Measurements from ENCODE around the gene S100A2. TPM values are rescaled to one million over a fixed set of nuclear protein-coding genes. Genes with fewer than 3 reads are reported as not detected.
"Not testable (repeated sequence)": the region's sequence is repeated elsewhere in the genome, so short reads cannot be mapped to it uniquely, and the experiment has no call there.

Gene S100A2
- total RNA-seq, 1 donor from 2014 or later: 5.6 TPM

GRCh38 chr1:153578936-153579335 is 13.3 kb upstream of the S100A2 start:
- Histone ChIP-seq H3K27ac (no peak overlapping the region), H3K4me1 (no peaks in the 10 kb centered on the region), H3K36me3 (no peaks in the 10 kb centered on the region), H3K27me3 (no peaks in the 10 kb centered on the region), H3K4me3 (no peak overlapping the region), H3K9me3 (no peaks in the 10 kb centered on the region)
- TF ChIP-seq CTCF (IDR thresholded peaks at IDR 0.05): no peak
- DNase-seq: no peak
- intact Hi-C loops (cut with DNase I): loop anchor here (10.0 kb wide), 1 partner anchor 46 kb away; the partner anchor contains the start of genes S100A1 and S100A13
- ATAC-seq: no peak

DNA sequence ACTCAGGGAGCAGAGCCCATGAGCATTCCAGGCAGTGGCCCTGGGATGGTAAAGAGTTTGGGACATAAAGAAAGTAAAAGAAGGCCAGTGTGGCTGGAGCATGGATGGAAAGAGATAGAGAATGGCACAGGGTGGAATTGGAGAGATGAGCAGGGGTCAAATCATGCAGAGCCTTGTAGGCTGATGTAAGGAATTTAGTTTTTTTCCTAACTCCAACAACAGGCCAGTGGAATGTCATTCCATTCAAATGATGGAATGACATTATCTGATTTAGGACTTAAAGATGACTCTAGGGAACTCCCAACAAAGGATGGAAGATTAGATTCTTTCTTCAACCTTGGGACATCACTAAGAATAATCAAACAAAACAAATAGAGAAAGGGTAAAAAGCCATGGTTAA is 12.8 kb upstream of the S100A2 start:
- intact Hi-C loops (cut with DNase I): loop anchor here (10.0 kb wide), 1 partner anchor 46 kb away; the partner anchor contains the start of genes S100A1 and S100A13
- no peak for ATAC-seq

DNA sequence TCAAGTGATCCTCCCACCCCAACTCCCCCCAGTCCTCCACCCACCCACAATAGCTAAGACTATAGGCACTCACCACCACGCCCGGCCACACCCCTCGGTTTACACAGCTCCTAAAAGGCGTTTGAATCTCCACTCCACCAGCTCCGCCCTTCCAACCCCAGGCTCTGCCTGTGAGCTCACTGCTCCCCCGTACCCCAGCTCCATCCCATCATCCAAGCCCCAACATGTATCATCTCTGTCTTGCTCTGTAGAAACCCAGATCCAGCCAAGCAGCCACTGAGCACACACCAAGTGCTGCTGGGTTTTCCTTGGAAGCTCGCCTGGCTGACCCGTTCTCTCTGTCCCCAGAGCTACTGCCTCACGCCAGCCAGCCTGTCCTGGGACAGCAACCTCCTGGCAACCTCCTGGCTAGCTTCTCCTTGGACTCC is 12.0 kb upstream of the S100A2 start:
- Histone ChIP-seq H3K27ac (no peak overlapping the region), H3K27me3 (no peaks in the 10 kb centered on the region), H3K4me3 (no peak overlapping the region), H3K9me3 (no peaks in the 10 kb centered on the region), H3K36me3 (no peaks in the 10 kb centered on the region), H3K4me1 (peaks cover 3% of the 10 kb centered on the region)
- no peak for DNase-seq
- ATAC-seq: peak; percentile 45
- TF ChIP-seq CTCF (IDR thresholded peaks at IDR 0.05): no peak
- intact Hi-C loops (cut with DNase I): loop anchor here (10.0 kb wide), 1 partner anchor 47 kb away; the partner anchor contains the start of genes S100A1 and S100A13

More for the DNA sequence above, 12.8 kb upstream of the S100A2 start:
- no peak for TF ChIP-seq CTCF (IDR thresholded peaks at IDR 0.05)
- no peaks in the 10 kb centered on the region for H3K27me3 ChIP-seq
- no peak overlapping the region for H3K27ac ChIP-seq
- no peaks in the 10 kb centered on the region for H3K9me3 ChIP-seq
- H3K4me1 ChIP-seq: no peaks in the 10 kb centered on the region
- DNase-seq: no peak
- no peaks in the 10 kb centered on the region for H3K36me3 ChIP-seq
- no peak overlapping the region for H3K4me3 ChIP-seq

DNA sequence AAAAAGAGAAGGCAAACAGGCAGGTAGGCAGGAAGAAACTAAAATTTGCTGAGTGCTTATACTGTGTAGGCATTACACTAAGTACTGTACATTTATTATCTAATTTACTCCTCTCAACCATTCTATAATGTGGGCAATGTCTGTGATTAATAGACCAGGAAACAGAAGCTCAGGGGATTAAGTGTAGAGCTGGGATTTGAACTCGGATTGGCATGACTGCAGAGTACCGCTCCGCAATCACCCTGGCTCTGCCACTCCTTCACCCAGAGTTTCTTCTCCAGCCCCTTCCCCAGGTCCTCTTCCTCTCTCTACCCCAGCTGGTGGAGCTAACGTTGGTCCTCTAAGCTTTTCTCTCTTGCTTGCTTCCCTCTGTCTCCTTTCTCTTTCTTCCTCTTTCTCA is 11.5 kb upstream of the S100A2 start:
- H3K27ac ChIP-seq: no peak overlapping the region
- no peaks in the 10 kb centered on the region for H3K27me3 ChIP-seq
- no peak for TF ChIP-seq CTCF (IDR thresholded peaks at IDR 0.05)
- no peaks in the 10 kb centered on the region for H3K36me3 ChIP-seq
- intact Hi-C loops (cut with DNase I): loop anchor here (10.0 kb wide), 1 partner anchor 48 kb away; the partner anchor contains the start of genes S100A1 and S100A13
- peaks cover 8% of the 10 kb centered on the region for H3K4me1 ChIP-seq
- ATAC-seq (no peak), DNase-seq (no peak)
- H3K9me3 ChIP-seq: no peaks in the 10 kb centered on the region
- H3K4me3 ChIP-seq: no peak overlapping the region

DNA sequence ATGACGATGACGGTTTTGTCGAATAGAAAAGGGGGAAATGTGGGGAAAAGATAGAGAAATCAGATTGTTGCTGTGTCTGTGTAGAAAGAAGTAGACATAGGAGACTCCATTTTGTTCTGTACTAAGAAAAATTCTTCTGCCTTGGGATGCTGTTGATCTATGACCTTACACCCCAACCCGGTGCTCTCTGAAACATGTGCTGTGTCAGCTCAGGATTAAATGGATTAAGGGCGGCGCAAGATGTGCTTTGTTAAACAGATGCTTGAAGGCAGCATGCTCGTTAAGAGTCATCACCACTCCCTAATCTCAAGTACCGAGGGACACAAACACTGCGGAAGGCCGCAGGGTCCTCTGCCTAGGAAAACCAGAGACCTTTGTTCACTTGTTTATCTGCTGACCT is 9.9 kb upstream of the S100A2 start:
- not testable (repeated sequence) for H3K27ac ChIP-seq, ATAC-seq, DNase-seq, H3K9me3 ChIP-seq, H3K36me3 ChIP-seq, H3K4me3 ChIP-seq, H3K27me3 ChIP-seq
- intact Hi-C loops (cut with DNase I): loop anchor here (10.0 kb wide), 1 partner anchor 49 kb away; the partner anchor contains the start of genes S100A1 and S100A13
- H3K4me1 ChIP-seq: peaks cover 11% of the 10 kb centered on the region

- not testable (repeated sequence) for H3K4me3 ChIP-seq, H3K27me3 ChIP-seq, H3K27ac ChIP-seq, H3K9me3 ChIP-seq, ATAC-seq, DNase-seq, H3K36me3 ChIP-seq
- peaks cover 11% of the 10 kb centered on the region for H3K4me1 ChIP-seq
- intact Hi-C loops (cut with DNase I): loop anchor here (10.0 kb wide), 1 partner anchor 50 kb away; the partner anchor contains the start of genes S100A1 and S100A13
Observed at GRCh38 chr1:153575081-153575491, 9.4 kb upstream of the S100A2 start.

Measured in upper lobe of right lung (tissue), 1 donor.